ENCODE measurements around the gene ABO.
"Not testable (repeated sequence)": the region's sequence is repeated elsewhere in the genome, so short reads cannot be mapped to it uniquely, and the experiment has no call there.

Gene ABO

GRCh38 chr9:133239533-133240090 lies 35.4 kb downstream of the ABO start:
- DNase-seq, result no peak

GRCh38 chr9:133238851-133239532 lies 36.0 kb downstream of the ABO start:
- peak; percentile 66 for DNase-seq

GRCh38 chr9:133238272-133238850 lies 36.6 kb downstream of the ABO start:
- peak; percentile 40 for DNase-seq

GRCh38 chr9:133237035-133237731 lies 37.8 kb downstream of the ABO start:
- DNase-seq, result no peak

GRCh38 chr9:133236291-133237034 lies 38.5 kb downstream of the ABO start:
- DNase-seq, result not testable (repeated sequence)

GRCh38 chr9:133235549-133236222 lies 39.3 kb downstream of the ABO start:
- no peak for DNase-seq

- DNase-seq, result no peak
These were observed 40.3 kb downstream of the ABO start for GRCh38 chr9:133234577-133235322.

- no peak for DNase-seq
These were observed 41.1 kb downstream of the ABO start for GRCh38 chr9:133233681-133234432.

GRCh38 chr9:133231934-133232568 lies 43.0 kb downstream of the ABO start:
- DNase-seq, result not testable (repeated sequence)

GRCh38 chr9:133230514-133230913 lies 44.5 kb downstream of the ABO start:
- not testable (repeated sequence) for DNase-seq

- no peak for DNase-seq
These were observed 44.9 kb downstream of the ABO start for GRCh38 chr9:133230093-133230492.

GRCh38 chr9:133228474-133229193 lies 46.4 kb downstream of the ABO start:
- not testable (repeated sequence) for DNase-seq

- DNase-seq, result not testable (repeated sequence)
These were observed 47.0 kb downstream of the ABO start for GRCh38 chr9:133227996-133228395.

- DNase-seq, result no peak
These were observed 47.6 kb downstream of the ABO start for GRCh38 chr9:133227242-133227860.

- DNase-seq, result no peak
These were observed 48.5 kb downstream of the ABO start for GRCh38 chr9:133226219-133227171.

GRCh38 chr9:133225171-133226011 lies 49.6 kb downstream of the ABO start:
- DNase-seq, result no peak

GRCh38 chr9:133224762-133225161 lies 50.2 kb downstream of the ABO start:
- no peak for DNase-seq

Measured in CD4-positive, alpha-beta T cell treated with Interleukin-10 for 1 hour (primary cell).